Activated effector memory CD4-positive, alpha-beta T cell treated with Interleukin-2 at 50 U/mL for 16 hours (primary cell): ENCODE measurements around the gene KCNG2.

Experiments
- DNase-seq: peaks from one replicate; pipeline ENCODE4 v3.0.0-alpha.2; 2020

The KCNG2 gene

DNA sequence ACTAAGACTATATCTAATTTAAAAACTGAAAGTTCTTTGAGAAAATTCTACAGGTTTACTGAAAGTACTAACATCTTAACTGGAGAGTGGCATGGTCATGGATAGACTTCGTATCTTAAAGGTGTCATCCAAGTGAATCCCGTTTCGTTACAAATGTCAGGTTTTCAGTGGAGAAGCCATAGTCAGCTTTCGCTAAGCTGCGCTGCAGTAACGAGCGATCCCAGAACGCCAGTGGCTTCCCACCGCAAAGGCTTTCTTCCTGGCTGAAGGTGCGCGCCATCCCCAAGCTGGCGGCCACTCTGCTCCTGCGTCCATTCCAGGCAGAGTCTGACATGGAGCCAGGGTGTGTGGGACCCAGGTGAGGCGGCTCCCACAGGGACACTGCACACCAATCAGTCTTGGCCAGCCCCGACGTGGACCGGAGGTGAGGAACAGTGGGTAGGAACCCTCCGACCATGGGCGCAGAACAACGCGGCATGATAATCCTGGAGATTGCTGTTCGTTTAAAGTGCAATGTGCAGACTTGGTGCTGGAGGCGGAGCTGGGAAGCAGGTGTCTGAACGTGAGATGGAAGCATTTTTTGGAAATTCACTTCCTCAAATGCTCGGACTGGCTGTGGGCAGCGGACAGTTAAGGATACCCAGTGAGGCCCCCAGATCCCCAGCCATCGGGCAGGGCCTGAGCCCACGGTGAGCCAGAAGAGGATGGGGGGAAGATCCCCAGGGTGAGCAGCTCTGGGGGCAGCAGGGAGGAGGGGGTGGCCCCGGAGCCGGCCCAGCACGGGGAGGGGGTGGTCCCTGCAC, 27.8 kb upstream of the KCNG2 start:
- no peak for DNase-seq

GRCh38 chr18:79770501-79770815, 27.3 kb upstream of the KCNG2 start:
- no peak for DNase-seq

- no peak for DNase-seq
Observed at GRCh38 chr18:79770826-79771225, 26.9 kb upstream of the KCNG2 start.

GRCh38 chr18:79771446-79772107, 26.2 kb upstream of the KCNG2 start:
- no peak for DNase-seq

DNA sequence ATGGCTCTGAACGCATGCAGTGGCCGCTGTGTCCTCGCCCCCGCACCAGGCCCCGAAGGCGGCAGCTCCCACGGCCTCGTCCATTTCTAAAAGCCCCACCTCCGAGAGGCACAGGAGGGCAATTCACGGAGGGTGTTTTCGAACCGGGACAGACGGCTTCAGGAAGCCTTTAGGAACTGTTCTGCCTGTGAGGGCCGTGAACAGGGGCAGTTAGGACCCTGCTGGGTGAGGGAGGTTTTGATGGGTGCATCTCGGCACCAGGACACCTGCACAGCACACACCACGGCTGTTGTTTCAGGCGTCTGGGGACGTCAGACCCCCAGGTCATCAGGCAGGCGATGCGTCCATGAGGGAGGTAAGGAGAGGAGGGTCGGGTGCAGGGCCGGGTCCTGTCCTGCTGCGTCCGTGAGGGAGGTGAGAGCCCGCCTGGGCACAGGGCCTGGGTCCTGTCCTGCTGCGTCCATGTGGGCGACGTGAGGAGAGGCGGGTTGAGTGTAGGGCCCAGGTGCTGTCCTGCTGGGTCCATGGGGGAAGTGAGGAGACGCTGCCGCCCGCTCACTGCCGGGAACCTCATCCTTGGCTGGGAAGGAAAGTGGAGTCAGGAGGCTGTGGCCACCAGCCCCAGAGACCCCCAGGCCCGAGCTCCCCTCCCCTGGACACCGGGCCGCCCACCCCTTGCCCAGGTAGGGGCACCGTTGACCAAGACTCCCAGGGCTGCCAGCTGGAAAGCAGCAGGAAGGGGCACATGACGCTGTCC, 25.5 kb upstream of the KCNG2 start:
- no peak for DNase-seq

DNA sequence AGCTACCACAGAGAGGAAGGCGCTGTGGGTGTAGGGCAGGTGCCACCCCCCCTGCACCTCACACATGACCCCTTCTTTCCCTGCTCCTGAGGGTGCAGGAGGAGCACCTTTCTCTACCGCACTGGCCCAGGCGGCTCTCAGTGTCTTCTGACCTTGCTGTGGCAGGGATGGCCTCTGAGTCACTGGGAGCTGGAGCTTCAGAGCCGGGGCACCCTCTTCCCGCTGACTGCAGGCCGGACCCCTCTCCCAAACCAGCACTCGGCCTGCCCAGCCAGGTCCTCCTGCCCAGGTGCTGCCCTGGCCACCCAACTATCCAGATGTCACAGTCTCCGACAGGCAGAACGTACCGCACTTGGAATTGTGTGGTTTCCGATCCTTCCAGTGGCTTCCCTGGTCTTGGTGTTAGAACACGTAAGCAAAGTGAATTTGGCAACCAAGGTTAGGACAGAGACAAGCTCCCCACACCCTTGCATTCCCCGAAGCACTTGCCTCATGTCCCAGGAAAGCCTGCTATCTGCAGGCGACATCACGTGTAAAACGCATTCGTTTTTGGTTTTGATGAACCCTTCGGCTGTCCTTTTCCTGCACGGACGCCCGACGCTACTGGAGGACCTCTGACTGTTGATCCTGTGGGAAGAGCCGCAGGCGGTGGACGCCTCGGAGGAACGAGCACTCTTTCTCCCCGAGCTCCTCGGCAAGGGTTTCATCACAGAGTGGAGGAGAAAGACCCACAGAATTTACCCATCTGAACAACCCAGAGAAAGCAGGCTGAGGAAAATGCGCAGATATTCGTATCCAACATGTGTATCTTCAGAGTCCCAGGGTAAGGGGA, 24.7 kb upstream of the KCNG2 start:
- DNase-seq: no peak

- DNase-seq: no peak
Observed at GRCh38 chr18:79774111-79774510, 23.6 kb upstream of the KCNG2 start.

- DNase-seq: no peak
Observed at GRCh38 chr18:79775441-79776221, 22.1 kb upstream of the KCNG2 start.

GRCh38 chr18:79776674-79777073, 21.1 kb upstream of the KCNG2 start:
- DNase-seq: no peak

GRCh38 chr18:79778291-79778791, 19.4 kb upstream of the KCNG2 start:
- no peak for DNase-seq

DNA sequence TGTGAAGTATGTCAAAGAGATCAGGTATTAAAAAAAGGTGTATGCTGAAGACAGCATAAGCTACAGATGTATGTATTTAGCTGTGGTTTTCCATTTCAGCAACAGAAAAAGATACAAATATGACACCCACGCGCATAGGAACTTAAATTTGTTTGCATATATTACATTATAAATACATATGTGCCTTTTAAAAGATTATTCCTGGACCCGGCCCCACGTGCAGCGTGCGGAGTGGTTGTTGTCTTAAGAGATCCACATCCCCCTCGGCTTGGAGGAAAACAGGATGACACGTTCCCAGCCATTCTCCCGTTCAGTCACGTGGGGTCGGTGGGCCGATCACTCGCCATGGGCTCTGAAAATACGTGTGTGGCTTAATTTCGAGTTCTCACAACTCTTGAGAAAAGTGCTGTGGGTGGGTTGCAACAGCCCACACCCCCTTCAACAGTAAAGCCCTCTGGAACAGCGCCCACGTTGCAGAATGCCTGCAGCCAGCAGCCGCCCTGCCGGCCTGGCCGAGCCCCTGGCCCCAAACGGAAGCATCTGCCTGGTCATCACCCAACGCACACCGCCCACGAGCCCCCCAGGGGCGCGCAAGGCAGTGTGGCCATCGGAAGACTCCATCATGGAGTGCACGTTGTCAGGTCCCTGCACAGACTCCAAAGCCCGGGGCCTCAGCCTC, 18.6 kb upstream of the KCNG2 start:
- no peak for DNase-seq

GRCh38 chr18:79779700-79780190, 18.0 kb upstream of the KCNG2 start:
- DNase-seq: no peak

DNA sequence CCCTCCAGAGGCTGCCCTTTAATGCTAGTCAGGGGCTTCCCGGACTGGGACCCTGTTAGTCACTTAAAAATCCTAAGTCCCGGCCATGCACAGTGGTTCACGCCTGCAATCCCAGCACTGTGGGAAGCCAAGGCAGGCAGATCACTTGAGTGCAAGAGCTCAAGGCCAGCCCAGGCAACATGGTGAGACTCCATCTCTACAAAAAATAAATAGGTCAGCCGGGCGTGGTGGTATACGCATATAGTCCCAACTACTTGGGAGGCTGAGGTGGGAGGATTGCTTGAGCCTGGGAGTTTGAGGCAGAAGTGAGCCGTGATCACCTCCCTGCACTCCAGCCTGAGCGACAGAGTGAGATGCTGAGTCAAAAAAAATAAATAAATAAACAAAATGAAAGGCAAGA, 17.2 kb upstream of the KCNG2 start:
- no peak for DNase-seq

DNA sequence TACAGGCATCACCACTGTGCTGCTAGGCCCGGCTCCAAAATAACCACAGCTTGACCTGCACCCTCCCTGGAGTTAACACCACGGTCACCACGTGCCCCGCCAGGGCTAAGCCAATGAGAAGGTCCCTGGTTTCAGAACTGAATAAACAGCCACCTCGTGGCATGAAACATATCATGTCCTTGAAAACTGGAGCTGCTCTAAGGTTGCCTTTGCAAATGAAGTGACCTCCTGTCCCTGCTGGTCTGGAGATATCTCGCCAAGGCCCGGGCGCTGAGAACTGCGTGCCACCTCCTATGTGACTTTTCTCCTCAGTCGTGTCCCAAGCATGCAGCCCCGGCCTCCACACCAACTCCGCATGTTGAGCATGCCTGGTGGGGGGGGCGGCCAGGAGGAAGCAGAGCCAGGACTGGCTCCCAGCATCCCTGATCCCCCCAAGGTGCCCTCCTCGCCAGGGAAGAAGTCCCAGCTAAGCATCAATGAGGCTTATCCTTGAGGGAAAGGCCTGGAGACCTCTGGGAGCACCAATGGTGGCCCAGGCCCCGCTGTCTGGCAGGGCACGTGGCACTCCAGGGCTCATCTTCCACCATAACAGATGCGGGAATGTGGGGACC, 16.3 kb upstream of the KCNG2 start:
- DNase-seq: no peak

- no peak for DNase-seq
Observed at GRCh38 chr18:79782566-79783308, 15.0 kb upstream of the KCNG2 start.

- DNase-seq: no peak
Observed at GRCh38 chr18:79784071-79784913, 13.4 kb upstream of the KCNG2 start.

DNA sequence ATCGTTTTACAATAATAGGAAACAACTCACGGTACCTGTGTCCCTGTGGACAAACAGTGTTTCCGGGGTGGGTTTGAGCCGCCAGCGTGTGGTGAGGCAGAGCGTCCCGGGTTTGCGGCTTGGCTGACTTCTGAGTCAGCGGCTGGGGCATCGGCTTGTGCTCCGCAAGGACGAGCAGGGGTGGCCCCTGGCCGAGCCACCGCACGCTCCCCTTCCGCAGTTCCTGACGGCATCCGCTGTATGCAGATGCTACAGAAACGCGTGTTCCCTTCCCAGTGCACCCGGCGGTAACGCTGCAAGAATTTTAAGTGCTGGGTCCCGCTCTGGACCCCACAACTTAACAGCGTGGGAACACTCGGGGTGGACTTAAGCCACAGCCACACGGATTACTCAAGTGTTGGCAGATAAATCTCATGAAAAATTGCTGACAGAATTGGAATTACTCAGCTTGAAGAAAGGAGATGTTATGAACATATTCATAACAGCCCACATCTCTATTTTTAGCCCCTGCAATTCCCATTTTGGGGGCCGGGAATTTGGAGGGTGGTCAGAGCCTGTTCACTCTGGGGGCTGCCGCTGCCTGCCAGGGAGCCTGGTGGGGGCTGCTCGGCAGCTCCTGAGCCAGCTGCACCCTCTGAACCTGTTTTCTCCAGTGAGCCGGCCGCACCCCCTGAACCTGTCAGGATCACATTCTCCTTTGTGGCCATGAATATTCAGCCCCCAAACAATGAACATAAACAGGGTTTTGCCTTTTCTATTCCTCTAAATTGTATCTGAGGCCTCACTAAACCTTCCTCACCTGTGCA, 12.6 kb upstream of the KCNG2 start:
- no peak for DNase-seq

DNA sequence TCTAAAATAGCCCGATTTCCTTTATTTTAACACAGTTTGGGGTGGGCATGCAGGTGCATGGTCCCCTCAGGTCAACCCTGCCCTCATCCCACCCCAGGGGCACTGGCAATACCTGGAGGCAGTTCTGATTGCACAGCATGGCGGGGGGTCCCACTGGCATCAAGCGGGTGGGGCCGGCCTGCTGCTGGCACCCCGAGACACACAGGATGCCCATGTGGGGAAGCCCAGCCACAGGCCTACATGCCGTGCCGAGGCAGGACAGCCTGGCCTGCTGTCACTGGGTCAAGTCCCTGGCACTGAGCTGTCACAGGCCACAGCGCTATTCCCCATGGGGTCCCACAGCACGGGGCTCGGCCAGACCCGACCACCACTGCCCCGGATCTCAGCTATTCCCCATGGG, 11.9 kb upstream of the KCNG2 start:
- no peak for DNase-seq
